HG02759 (cell line): ENCODE measurements around the gene SLC4A8.
A peak's percentile ranks its signal among the peaks of the same experiment; 100 is the strongest.

Source experiments
- ATAC-seq: cut with Tn5 transposase; IDR thresholded peaks from one replicate; pipeline ENCODE4 v1.9.1; 2021; ENCODE audit warnings: mild to moderate bottlenecking, moderate library complexity; ENCODE audit not compliant: unreplicated experiment

Gene SLC4A8

DNA sequence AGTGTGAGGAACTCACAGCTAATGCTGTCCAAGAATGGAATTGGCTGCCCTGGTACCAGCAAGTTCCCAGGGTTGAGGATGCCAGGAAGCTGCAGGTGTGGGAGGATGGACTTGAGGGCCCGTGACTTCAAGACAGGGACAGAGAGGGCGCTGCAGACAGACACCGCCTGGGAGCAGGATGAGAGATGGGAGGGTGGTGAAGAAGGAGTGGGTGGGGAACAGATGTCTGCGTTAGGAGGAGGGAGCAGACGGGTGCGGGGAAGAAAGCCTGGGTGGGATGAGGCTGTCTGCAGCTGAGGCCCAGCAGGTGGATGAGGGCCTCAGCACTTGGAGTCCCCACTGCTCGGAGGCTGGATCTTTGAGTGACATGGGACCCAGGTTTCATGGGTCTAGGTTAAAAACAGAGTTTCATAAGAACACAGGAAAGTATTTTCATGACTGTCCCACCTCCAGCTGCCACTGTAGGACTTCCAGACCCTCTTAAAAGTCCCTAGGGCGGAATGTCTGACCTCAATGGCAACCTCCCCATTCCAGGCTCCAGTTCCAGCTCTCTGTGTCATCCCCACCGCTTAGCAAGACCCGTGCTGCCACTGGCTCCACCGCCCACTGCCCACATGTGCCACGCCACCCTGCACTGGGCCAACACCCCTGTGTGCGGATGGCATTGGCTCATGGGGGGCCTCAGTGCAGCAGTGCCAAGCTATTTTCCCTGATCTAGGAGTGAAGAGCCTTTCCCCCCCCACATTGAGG is 96.1 kb downstream of the SLC4A8 start:
- ATAC-seq, result no peak

DNA sequence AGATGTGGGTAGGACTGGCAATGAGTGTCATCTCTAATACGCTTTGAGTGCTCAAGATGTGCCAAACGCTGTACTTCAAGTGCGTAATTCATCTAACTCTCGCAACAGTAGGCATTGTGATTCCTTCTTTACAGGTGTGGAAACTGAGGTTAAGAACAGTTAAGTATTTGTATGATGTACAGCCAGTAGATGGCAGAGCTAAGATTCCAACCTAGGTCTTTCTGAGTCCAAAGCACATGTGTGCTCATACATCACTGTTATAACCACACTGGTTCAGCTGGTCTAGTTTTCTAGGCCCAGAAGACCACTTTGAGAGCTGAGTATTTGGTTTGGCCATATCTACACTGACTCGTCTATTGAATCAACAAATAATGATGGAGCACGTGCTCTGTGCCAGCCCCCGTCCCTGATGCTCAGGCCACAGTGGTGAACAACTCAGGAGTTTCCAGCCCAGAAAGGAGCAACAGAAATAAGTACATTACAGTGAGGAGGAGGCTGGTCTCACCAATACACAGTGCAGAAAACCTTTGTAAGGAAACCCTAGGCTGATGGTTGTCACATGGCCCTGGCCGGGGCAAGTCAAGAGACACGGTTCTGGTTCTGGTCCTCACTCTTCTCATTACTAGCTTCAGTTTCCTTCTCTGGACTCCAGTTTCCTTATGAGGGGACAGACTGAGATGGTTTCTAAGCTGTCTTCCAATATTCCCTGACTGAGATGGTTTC is 97.1 kb downstream of the SLC4A8 start:
- ATAC-seq, result no peak

DNA sequence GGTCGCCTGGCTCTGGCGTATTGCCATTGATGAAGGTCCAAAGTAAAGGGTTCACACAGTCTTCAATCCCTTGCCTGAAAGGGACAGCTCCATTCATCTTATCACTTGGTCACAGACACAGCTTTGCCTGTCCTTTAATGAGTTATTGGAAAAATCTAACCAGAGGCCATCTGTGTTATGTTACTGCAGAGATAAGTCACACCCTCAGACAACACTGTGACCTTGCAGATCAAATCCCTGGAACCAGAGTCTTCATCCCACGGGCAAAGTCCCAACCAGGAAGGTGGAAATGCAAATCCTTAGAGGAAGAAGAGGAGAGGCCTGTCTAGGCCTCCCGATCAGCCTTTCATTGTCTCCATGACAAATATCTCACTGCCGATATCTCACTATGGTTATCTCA is 98.1 kb downstream of the SLC4A8 start:
- ATAC-seq, result no peak

- ATAC-seq, result no peak
These were observed 99.8 kb downstream of the SLC4A8 start for GRCh38 chr12:51524386-51524901.

GRCh38 chr12:51525518-51525917 is 100.9 kb downstream of the SLC4A8 start:
- no peak for ATAC-seq

DNA sequence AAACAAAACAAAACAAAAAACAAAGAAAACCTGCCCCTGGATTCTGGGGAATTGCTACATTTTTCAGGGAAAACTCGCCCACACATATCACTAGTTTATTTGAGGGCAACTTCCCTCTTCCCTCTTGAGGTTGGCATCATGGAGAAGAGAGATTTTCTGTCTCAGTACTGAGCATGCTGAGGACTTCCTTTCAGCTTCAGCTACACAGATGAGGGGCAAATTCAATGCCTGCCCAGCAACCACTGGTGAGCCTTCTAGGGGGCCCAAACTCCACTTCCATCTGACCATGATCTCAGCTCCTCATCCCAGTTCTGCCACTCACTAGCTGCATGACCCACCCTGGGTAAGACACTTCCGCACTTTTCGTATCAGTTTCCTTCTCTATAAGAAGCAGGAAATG is 103.3 kb downstream of the SLC4A8 start:
- ATAC-seq, result no peak

GRCh38 chr12:51528852-51529650 is 104.4 kb downstream of the SLC4A8 start:
- no peak for ATAC-seq

DNA sequence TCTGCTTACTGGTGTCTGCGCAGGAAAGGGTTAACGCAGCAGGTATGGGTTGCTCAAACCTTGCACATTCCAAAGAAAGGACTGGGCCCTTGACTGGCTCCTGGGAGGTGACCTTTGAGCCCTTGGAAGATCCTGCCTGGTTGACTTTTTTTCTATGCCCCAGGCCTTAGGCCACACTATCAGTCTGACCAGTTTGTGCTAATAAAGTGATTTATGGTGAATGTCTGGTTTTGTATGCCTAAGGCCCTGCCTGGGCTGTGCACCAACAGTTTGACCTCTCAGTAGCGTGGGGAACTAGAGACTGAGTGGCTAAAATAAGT is 105.0 kb downstream of the SLC4A8 start:
- no peak for ATAC-seq

DNA sequence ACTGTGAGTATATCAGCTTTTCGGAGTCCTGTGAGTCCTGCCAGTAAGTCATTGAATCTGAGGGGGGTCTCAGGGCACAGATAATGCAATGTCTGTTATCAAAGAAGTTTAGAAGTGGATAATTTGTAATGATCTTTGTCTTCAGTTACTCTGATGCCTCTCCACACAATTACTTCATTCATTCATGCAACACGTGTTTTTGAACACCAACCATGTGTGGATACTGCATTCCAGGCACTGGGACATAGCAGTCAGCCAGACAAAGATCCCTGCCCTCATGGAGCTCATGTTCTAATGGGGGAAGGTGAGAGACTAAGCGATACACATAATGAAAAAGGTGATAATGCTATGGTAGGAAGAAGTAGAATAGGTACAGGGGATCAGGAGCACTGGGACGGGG is 105.6 kb downstream of the SLC4A8 start:
- ATAC-seq, result no peak

GRCh38 chr12:51531284-51531977 is 106.8 kb downstream of the SLC4A8 start:
- ATAC-seq, result no peak

GRCh38 chr12:51531978-51532497 is 107.4 kb downstream of the SLC4A8 start:
- ATAC-seq, result peak; percentile 73

DNA sequence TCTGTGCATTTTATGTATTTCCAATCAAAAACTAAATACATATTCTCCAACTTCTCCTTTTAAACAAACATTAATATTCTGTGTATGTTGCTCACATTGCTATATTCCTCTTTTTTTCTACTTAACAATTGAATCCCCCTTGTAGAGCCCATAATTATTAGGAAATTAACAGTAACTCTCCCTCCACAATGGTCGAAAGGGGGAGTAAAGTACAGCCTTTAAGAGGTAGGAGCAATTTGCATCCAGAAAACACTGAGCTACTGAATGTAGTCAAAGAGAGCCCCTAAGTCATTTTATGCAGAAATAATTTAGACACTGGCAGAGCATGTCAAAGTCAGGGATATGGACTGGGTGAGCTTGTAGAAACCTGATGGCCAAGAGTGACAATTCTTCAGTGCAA is 109.2 kb downstream of the SLC4A8 start:
- no peak for ATAC-seq

DNA sequence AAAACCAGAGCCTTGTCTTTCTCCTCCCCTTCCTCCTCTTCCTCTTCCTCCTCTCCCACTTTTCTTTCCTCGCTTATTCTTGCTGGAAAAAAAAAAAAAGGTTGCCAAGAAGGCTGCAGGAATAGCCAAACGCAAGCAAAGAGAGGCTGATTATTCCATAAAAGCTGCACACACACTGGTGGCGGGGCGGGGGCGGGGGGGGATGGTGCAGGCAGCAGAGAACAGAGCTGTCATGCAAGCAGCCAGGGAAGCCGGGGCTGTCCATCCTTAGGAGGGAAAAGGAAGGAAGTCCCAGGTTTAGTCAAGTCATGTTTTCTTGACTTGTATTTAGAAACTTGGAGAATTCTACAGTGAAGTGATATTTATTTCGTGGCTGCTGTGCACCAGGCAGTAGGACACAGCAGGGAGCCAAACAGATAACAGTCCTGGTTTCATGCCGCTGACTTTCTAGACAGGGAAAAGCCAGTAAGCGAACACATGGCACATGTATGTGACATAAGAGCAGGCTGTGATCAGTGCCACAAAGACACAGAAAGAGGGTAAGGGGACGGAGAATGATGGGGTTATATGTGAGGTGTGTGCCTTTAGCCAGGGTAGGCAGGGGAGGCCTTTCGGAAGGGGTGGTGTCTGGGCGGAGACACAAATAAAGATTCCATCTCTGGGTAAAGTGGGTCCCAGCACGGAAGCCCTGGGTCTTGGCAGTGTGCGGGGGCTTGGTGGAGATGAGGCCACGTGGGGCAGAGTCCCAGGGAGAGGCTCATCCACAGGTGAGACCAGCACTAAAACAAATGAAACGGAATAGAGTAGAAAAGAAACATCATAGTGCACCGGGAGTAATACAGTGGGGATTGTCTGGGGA is 109.8 kb downstream of the SLC4A8 start:
- ATAC-seq, result no peak

GRCh38 chr12:51536159-51536558 is 111.5 kb downstream of the SLC4A8 start:
- no peak for ATAC-seq

DNA sequence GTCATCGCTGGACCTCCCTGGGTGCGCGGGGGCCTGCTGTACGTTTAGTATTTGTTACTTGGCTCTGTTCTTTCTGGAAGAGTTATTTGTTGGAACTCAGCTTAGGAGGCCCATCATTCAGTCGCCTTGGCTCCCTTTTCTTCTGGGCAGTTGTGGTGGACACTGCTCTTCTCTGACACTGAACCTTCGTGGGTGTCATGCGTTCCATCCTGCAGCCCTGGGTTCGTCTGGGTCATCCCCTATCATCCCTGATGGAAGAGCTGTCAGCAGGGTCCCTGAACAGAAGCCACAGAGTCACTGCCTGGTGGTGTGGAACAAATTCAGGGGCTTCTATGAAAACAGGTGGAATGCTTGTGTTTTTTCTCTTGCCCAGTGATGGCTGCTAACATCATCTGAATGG is 113.5 kb downstream of the SLC4A8 start:
- ATAC-seq, result no peak

DNA sequence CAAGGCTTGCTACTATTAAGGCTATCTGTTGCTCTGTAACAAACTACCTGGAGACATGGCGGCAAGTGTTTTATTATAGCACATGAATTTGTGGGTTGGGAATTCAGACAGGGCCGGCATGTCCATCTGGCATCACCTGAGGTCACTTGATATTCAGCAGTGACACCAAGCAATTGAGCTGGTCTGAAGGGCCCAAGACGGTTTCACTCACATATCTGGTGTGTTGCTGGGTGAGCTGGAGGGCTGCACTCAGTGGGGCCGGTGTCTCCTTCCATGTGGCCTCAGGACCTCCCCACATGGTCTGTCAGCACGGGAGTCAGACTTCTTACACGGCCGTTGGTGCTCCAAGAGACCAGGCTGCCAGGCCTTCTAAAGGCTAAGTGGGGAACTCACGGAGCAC is 114.0 kb downstream of the SLC4A8 start:
- ATAC-seq, result no peak

GRCh38 chr12:51540996-51541395 is 116.4 kb downstream of the SLC4A8 start:
- no peak for ATAC-seq

DNA sequence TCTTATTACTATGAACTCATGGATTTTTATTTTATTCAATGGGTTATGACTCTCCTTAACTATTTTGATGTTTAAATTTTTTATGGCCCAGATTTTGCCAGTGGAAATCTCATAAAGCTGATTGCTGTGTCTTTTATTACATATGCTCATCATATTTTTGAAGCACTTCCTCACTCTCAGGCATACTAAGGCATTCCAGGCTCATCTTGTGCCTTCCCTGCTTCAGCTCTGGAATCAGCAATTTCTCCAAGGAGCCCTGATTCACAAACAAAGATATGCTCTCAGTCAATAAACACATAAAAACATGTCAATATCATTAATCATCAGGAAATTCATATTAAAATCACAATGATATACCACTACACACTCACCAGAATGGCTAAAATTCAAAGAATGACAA is 121.5 kb downstream of the SLC4A8 start:
- ATAC-seq, result no peak

- no peak for ATAC-seq
These were observed 123.0 kb downstream of the SLC4A8 start for GRCh38 chr12:51547606-51548005.

DNA sequence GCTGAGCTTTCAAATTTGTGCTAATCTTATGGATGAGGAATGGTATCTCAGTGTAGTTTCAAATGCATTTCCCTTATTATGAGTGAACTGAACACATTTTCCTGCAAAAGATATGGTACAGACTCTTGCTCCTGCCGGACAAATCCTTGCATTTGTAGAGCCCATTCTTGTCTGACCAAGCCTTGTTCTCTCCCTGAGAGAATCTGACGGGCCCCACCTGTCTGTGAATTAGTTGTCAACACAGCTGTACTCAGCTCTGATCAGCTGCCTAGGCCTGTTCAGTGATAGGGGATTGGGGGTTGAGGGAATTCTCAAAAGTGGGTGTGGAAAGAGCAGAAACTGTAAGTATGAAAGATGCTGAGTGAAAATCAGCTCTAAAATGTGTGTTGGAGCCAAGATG is 123.6 kb downstream of the SLC4A8 start:
- ATAC-seq, result no peak
